ENCODE results near the gene NHSL1. TPM values are rescaled to one million over a fixed set of nuclear protein-coding genes. Genes with fewer than 3 reads are reported as not detected.

NHSL1 gene
- total and polyA plus RNA-seq, 9 donors, result 20.0 to 35.7 (median 28.4) TPM

DNA sequence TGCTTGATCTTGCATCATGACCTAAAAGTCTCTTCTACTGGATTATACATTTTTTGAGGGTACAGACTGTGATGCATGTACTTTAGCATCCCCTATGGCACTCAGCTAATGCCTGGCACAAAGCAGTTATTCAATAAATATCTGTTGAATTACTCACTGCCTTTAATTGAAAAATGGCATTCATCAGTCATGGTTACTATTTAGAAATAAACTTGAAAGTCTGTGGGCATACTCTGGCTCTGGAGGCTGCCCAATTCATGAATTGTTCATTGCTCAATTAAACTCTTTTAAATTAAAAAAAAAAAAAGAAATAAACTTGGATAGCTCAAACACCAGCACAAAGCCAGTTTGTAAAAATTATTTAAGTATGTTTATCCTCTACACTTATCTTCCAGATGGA lies 55.3 kb downstream of the NHSL1 start:
- H3K27ac ChIP-seq (ENCODE audit: low read length), result no peak overlapping the region
- no peaks in the 10 kb centered on the region for H3K27me3 ChIP-seq (ENCODE audit: control insufficient read depth, insufficient read depth, low read length)
- H3K4me1 ChIP-seq (ENCODE audit: control insufficient read depth, insufficient read depth, low read length), result no peaks in the 10 kb centered on the region
- H3K9me3 ChIP-seq (replicated peaks; ENCODE audit: control insufficient read depth, low read depth, low read length), result no peaks in the 10 kb centered on the region
- H3K36me3 ChIP-seq (ENCODE audit: control insufficient read depth, insufficient read depth, low read length), result peaks cover 25% of the 10 kb centered on the region
- no peak overlapping the region for H3K4me3 ChIP-seq (ENCODE audit: low read length)
- DNase-seq, result no peak

GRCh38 chr6:138442663-138443062 lies 56.6 kb downstream of the NHSL1 start:
- no peaks in the 10 kb centered on the region for H3K4me1 ChIP-seq (ENCODE audit: control insufficient read depth, insufficient read depth, low read length)
- WGBS (ENCODE audit: insufficient coverage), result no CpG with 5 or more reads among the region's 2 CpGs
- no peak overlapping the region for H3K27ac ChIP-seq (ENCODE audit: low read length)

GRCh38 chr6:138441965-138442364 lies 57.3 kb downstream of the NHSL1 start:
- Histone ChIP-seq H3K27ac (ENCODE audit: low read length) (no peak overlapping the region), H3K9me3 (replicated peaks; ENCODE audit: control insufficient read depth, low read depth, low read length) (no peaks in the 10 kb centered on the region), H3K36me3 (ENCODE audit: control insufficient read depth, insufficient read depth, low read length) (peaks cover 25% of the 10 kb centered on the region), H3K27me3 (ENCODE audit: control insufficient read depth, insufficient read depth, low read length) (no peaks in the 10 kb centered on the region), H3K4me3 (ENCODE audit: low read length) (no peak overlapping the region), H3K4me1 (ENCODE audit: control insufficient read depth, insufficient read depth, low read length) (no peaks in the 10 kb centered on the region)
- DNase-seq, result no peak
- no CpG with 5 or more reads among the region's 6 CpGs for WGBS (ENCODE audit: insufficient coverage)

More at GRCh38 chr6:138442663-138443062, 56.6 kb downstream of the NHSL1 start:
- Histone ChIP-seq H3K27me3 (ENCODE audit: control insufficient read depth, insufficient read depth, low read length) (no peaks in the 10 kb centered on the region), H3K4me3 (ENCODE audit: low read length) (no peak overlapping the region), H3K9me3 (replicated peaks; ENCODE audit: control insufficient read depth, low read depth, low read length) (no peaks in the 10 kb centered on the region), H3K36me3 (ENCODE audit: control insufficient read depth, insufficient read depth, low read length) (peaks cover 25% of the 10 kb centered on the region)
- no peak for DNase-seq

DNA sequence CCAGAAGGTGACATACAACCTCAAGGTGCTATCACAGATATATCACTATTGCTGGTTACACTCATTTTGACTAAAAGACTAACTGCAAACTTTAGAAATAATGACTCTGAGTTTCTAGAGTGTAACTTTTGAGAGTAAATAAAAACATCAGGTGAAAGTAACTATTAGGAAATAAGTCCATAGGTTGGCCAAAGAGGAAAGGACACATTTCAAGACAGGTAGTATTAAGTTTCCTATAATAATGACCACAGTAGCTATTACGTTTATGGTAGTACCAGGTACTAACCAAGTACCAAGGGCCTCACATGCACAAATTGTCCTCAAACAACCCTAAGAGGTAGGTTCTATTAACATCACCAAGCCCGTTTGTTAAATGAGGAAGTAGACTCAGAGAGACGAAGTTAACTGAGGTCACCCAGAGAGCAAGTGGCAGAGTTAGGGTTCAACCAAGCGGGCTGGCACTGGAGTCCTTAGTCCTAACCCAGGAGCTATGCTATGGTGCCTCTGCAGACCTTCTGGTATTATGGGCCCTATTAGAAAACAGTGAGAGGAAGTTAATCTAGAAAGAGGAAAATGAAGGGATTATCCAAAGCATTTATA lies 58.4 kb downstream of the NHSL1 start:
- Histone ChIP-seq H3K27ac (ENCODE audit: low read length) (no peak overlapping the region), H3K27me3 (ENCODE audit: control insufficient read depth, insufficient read depth, low read length) (no peaks in the 10 kb centered on the region), H3K4me3 (ENCODE audit: low read length) (no peak overlapping the region), H3K36me3 (ENCODE audit: control insufficient read depth, insufficient read depth, low read length) (peaks cover 20% of the 10 kb centered on the region), H3K9me3 (replicated peaks; ENCODE audit: control insufficient read depth, low read depth, low read length) (no peaks in the 10 kb centered on the region), H3K4me1 (ENCODE audit: control insufficient read depth, insufficient read depth, low read length) (no peaks in the 10 kb centered on the region)
- DNase-seq, result no peak
- 91% methylated on average over 2 of the region's 4 CpGs for WGBS (ENCODE audit: insufficient coverage)

DNA sequence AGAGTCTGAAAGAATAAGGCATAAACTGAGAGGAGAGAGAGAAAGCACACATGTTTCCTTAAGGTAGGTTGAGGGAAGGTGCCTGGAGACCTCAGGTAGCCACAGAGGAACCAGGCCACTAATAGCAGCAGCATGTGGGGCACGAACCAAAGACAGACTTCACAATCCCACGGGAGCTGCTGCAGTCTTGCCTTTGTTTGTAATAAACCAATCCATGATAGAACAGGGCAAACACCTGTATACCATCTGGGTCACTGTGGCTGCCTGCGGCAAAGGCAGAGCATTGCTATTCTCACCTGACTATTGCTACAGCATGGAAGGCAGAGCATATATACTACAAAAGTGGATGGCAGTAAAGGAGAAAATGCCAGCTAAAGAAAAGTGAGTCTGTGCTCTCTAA lies 59.0 kb downstream of the NHSL1 start:
- DNase-seq, result no peak
- H3K9me3 ChIP-seq (replicated peaks; ENCODE audit: control insufficient read depth, low read depth, low read length), result no peaks in the 10 kb centered on the region
- 67% methylated on average over 1 of the region's 3 CpGs for WGBS (ENCODE audit: insufficient coverage)
- H3K4me3 ChIP-seq (ENCODE audit: low read length), result no peak overlapping the region
- H3K36me3 ChIP-seq (ENCODE audit: control insufficient read depth, insufficient read depth, low read length), result peaks cover 17% of the 10 kb centered on the region
- H3K27me3 ChIP-seq (ENCODE audit: control insufficient read depth, insufficient read depth, low read length), result no peaks in the 10 kb centered on the region
- H3K4me1 ChIP-seq (ENCODE audit: control insufficient read depth, insufficient read depth, low read length), result no peaks in the 10 kb centered on the region
- H3K27ac ChIP-seq (ENCODE audit: low read length), result no peak overlapping the region

DNA sequence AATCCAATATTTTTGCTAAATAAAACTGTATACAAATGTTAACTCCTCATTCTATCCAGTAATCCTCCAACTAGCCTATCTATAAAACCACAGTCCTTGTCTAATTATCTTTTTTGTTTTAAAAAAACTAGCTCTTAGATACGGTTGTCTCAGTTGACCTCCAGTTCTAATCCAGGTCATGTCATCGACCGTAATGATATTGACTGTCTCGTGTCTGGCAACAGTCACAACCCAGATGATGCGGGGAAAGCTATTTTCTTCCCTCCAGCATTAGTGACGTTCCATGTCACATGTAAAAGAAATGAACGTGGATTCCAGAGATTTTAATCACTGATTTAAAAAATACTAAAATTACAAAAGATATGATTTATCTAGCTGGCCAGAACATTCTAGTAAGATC lies 59.7 kb downstream of the NHSL1 start:
- no peaks in the 10 kb centered on the region for H3K27me3 ChIP-seq (ENCODE audit: control insufficient read depth, insufficient read depth, low read length)
- H3K4me3 ChIP-seq (ENCODE audit: low read length), result no peak overlapping the region
- no peak overlapping the region for H3K27ac ChIP-seq (ENCODE audit: low read length)
- no peaks in the 10 kb centered on the region for H3K4me1 ChIP-seq (ENCODE audit: control insufficient read depth, insufficient read depth, low read length)
- peaks cover 17% of the 10 kb centered on the region for H3K36me3 ChIP-seq (ENCODE audit: control insufficient read depth, insufficient read depth, low read length)
- DNase-seq, result no peak
- no peaks in the 10 kb centered on the region for H3K9me3 ChIP-seq (replicated peaks; ENCODE audit: control insufficient read depth, low read depth, low read length)
- 65% methylated on average over 5 of the region's 7 CpGs for WGBS (ENCODE audit: insufficient coverage)

GRCh38 chr6:138434925-138435324 lies 64.4 kb downstream of the NHSL1 start:
- Histone ChIP-seq H3K4me1 (ENCODE audit: control insufficient read depth, insufficient read depth, low read length) (peaks cover 15% of the 10 kb centered on the region), H3K36me3 (ENCODE audit: control insufficient read depth, insufficient read depth, low read length) (peaks cover 31% of the 10 kb centered on the region), H3K27me3 (ENCODE audit: control insufficient read depth, insufficient read depth, low read length) (no peaks in the 10 kb centered on the region), H3K4me3 (ENCODE audit: low read length) (no peak overlapping the region), H3K27ac (ENCODE audit: low read length) (no peak overlapping the region), H3K9me3 (replicated peaks; ENCODE audit: control insufficient read depth, low read depth, low read length) (no peaks in the 10 kb centered on the region)
- DNase-seq, result peak; percentile 36
- no CpG with 5 or more reads among the region's 4 CpGs for WGBS (ENCODE audit: insufficient coverage)

GRCh38 chr6:138434096-138434495 lies 65.2 kb downstream of the NHSL1 start:
- no CpG with 5 or more reads among the region's 3 CpGs for WGBS (ENCODE audit: insufficient coverage)
- DNase-seq, result no peak
- no peaks in the 10 kb centered on the region for H3K9me3 ChIP-seq (replicated peaks; ENCODE audit: control insufficient read depth, low read depth, low read length)
- H3K27ac ChIP-seq (ENCODE audit: low read length), result no peak overlapping the region
- H3K4me1 ChIP-seq (ENCODE audit: control insufficient read depth, insufficient read depth, low read length), result peaks cover 18% of the 10 kb centered on the region
- no peaks in the 10 kb centered on the region for H3K27me3 ChIP-seq (ENCODE audit: control insufficient read depth, insufficient read depth, low read length)
- H3K36me3 ChIP-seq (ENCODE audit: control insufficient read depth, insufficient read depth, low read length), result peaks cover 33% of the 10 kb centered on the region
- no peak overlapping the region for H3K4me3 ChIP-seq (ENCODE audit: low read length)

- DNase-seq, result no peak
- Histone ChIP-seq H3K27ac (ENCODE audit: low read length) (no peak overlapping the region), H3K9me3 (replicated peaks; ENCODE audit: control insufficient read depth, low read depth, low read length) (no peaks in the 10 kb centered on the region), H3K4me3 (ENCODE audit: low read length) (no peak overlapping the region), H3K36me3 (ENCODE audit: control insufficient read depth, insufficient read depth, low read length) (peaks cover 35% of the 10 kb centered on the region), H3K4me1 (ENCODE audit: control insufficient read depth, insufficient read depth, low read length) (peaks cover 18% of the 10 kb centered on the region), H3K27me3 (ENCODE audit: control insufficient read depth, insufficient read depth, low read length) (no peaks in the 10 kb centered on the region)
- WGBS (ENCODE audit: insufficient coverage), result 86% methylated on average over 11 of the region's 11 CpGs
Measured at GRCh38 chr6:138432063-138432356, 67.3 kb downstream of the NHSL1 start.

DNA sequence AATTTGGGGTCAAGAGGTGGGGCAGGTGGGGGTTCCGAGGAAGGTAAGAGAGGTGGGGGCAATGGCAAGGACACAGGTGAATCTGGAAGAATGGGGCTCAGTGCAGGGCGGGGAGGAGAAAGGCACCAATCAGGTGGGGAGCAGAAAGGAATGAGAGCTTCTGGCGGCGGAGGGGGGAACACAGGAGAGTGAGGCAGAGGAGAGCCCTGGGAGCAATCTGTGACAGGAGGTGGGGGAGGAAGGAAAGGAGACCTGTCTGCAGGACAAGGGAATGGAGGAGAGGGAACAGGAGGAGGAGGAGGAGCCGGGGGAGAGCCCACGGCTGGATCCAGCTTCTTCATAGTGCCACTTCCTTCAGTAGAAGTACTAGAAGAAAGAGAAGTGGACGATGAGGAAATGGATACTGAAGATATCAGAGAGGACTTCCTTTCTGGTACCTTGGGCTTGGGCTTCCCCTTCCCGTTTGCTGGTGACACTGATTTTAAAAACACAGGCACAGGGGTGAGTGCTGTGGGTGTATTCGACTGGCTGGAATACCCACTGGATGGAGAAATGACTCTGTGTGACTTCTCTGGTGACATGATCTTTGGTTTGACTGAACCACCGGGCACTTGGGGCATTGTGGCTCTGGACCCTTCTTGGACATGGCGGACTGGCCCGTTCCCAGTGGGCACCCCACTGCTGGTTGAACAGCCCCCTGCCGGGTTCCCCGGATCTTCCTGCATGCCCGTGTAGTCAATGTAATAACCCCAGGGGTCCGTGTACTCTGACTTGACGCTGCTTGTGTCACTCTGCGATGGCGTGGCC lies 67.8 kb downstream of the NHSL1 start:
- Histone ChIP-seq H3K27me3 (ENCODE audit: control insufficient read depth, insufficient read depth, low read length) (no peaks in the 10 kb centered on the region), H3K4me1 (ENCODE audit: control insufficient read depth, insufficient read depth, low read length) (peaks cover 18% of the 10 kb centered on the region), H3K36me3 (ENCODE audit: control insufficient read depth, insufficient read depth, low read length) (peaks cover 38% of the 10 kb centered on the region), H3K9me3 (replicated peaks; ENCODE audit: control insufficient read depth, low read depth, low read length) (no peaks in the 10 kb centered on the region), H3K4me3 (ENCODE audit: low read length) (no peak overlapping the region), H3K27ac (ENCODE audit: low read length) (no peak overlapping the region)
- WGBS (ENCODE audit: insufficient coverage), result 85% methylated on average over 19 of the region's 19 CpGs
- peak; percentile 50 for DNase-seq

Data from muscle of leg (tissue), 11 donors.